GM18502 (cell line): Measurements from ENCODE around the gene LAT.
"Not testable (repeated sequence)": the region's sequence is repeated elsewhere in the genome, so short reads cannot be mapped to it uniquely, and the experiment has no call there.

Experiments
- ATAC-seq: cut with Tn5 transposase; IDR thresholded peaks from one replicate; pipeline ENCODE4 v1.9.1; 2021; ENCODE audit warnings: mild to moderate bottlenecking; ENCODE audit not compliant: unreplicated experiment, poor library complexity

The LAT gene

GRCh38 chr16:29004496-29005139 is 19.8 kb downstream of the LAT start:
- ATAC-seq = not testable (repeated sequence)

DNA sequence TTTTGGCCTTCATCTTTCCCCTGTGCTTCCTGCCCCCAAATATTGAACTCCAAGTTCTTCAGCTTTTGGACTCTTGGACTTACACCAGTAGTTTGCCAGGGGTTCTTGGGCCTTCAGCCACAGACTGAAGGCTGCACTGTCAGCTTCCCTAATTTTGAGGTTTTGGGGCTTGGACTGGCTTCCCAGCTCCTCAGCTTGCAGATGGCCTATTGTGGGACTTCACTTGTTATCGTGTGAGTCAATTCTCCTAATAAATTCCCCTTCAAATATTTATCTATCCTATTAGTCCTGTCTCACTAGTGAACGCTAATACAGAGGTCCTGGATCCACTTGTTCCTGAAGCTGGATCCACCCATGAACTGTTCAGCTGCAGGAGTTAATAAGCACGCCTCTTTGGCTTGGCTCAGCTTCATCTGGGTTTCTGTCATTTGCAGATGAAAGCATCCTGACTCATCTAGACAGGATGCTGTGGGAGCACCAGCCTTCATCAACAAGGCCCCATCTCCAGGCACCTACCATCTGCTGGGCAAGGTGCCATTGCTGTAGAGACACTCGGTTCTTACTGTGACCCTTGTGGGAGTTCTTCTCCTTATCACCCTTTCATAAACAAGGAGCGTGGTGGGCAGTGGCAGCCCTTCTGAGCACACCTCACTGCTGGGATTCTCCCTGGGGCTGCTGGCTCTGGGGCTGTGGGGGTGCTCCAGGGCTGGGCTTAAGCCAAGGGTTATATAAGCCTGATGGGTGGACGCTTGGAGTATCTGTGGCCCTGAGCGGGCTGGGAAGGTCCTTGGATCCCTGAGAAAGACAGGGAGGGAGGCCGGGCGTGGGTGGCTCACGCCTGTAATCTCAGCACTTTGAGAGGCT is 23.1 kb downstream of the LAT start:
- ATAC-seq = no peak

DNA sequence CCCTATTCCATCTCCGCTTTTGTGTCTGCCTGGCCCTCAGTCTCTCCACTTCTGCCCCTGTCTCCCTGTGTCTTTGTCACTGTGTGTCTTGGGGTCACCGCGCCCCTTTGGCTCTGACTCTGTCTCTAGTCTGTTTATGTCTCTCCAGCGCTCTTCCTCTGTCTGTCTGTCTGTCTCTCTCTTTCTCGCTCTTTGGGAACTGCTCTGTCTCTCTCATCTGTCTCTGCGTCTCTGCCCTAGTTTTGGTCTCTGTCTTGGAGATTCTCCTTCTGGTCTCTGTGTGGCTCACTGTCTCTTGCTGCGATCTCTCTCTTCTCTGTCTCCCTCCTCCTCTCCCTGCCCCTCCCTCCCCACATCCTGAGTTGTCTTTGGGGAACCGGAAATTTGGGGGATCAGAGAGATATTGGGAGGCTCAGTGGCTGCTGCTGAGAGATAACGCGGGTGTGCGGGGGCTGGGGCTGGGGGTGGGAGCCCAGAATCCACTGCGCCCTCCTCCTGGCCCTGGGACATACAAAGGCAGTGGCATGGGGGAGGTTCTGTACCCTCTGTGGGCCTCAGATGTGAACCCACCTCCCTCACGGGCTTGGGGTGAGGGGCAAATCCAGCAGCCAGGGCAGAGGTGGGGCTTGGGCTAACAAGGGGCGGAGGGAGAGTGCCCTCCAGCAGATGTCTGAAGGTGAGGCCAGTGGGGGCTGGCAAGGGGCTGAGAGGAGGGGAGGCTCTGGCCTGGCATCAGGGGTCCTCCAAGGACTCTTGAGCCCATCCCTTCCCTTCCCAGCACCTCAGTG is 24.4 kb downstream of the LAT start:
- ATAC-seq = no peak

GRCh38 chr16:29009838-29010166 is 24.9 kb downstream of the LAT start:
- no peak for ATAC-seq

- no peak for ATAC-seq
These were observed 26.3 kb downstream of the LAT start for GRCh38 chr16:29011112-29011511.

DNA sequence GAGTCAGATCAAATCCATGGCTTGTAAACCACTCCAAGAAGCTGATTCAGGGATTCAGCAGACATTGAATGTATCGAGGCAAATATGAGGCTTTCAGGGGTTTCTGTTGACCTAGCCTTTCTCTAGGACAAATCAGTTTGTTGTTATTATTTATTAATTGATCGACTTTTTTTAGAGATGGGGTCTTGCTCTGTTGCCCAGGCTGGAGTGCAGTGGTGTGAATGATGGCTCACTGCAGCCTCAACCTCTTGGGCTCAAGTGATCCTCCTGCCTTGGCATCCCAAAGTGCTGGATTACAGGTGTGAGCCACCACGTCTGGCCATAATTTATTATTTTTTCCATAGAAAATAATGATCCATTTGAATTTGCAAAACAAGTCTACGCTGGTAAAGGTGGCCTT is 27.0 kb downstream of the LAT start:
- no peak for ATAC-seq

DNA sequence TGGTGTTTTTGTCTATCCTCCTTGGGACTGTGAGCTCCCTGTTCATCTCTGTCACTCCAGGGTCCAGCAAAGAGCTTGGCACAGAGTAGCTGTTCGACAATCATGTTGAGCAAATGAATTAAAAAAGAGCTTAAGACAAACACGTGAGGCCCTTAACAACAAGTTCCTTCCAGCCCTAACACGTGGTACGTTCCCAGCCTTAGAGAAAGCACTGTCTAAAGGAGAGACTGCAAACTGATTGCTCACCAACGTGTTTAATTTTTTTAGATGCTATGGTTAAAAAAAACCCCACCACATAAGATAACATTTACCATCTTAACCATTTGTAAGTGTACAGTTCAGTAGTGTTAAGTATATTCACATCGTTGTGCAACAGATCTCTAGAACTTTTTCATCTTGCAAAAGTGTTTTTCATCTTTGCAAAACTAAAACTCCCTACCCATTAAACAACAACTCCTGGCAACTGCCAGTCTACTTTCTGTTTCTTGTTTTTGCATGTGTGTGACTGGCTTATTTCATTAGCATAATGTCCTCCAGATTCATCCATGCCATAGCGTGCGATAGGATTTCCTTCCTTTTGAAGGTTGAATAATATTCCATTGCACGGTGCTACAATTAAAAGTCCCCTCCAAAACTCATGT is 28.2 kb downstream of the LAT start:
- ATAC-seq = no peak

GRCh38 chr16:29014561-29015069 is 29.8 kb downstream of the LAT start:
- ATAC-seq = no peak

GRCh38 chr16:29022196-29022595 is 37.3 kb downstream of the LAT start:
- ATAC-seq = no peak

DNA sequence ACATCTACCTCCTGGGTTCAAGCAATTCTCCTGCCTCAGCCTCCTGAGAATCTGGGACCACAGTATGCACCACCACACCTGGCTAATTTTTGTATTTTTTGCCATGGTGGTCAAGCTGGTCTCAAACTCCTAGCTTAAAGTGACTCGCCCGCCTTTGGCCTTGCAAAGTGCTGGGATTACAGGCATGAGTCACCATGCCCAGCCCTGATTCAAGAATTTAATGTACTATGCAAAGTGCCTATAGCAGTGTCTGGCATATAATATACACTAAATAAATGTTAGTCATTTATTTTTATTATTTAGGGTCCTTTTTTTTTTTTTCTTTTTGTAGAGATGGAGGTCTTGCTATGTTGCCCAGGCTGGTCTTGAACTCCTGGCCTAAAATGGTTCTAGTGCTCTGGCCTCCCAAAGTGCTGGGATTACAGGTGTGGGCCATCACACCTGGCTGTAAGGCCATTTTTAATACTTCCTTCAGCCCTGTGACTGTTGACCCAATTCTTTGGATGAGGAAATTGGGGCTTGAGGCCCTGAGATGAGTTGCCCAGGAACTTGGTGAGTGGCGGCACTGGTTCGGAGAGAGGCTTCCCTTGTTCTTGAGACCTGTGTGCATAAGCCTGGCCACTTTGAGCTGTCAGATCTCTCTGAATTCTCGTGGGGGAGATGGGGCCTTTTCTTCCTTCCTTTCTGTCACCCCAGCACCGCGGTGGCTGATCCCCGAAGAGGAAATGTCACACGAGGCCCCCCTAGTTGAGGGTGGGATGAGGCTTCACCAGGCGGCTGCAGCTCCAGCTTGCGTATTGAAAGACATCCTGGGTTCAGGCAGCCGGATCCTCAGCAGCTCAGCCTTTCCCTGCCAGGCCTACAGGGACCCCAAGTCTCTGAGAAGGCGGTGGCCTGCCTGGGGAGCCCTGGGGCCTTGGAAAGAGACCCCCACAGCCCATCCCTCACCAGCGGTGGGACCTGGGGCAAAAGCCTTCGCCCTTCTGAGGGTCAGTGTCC is 38.7 kb downstream of the LAT start:
- no peak for ATAC-seq

DNA sequence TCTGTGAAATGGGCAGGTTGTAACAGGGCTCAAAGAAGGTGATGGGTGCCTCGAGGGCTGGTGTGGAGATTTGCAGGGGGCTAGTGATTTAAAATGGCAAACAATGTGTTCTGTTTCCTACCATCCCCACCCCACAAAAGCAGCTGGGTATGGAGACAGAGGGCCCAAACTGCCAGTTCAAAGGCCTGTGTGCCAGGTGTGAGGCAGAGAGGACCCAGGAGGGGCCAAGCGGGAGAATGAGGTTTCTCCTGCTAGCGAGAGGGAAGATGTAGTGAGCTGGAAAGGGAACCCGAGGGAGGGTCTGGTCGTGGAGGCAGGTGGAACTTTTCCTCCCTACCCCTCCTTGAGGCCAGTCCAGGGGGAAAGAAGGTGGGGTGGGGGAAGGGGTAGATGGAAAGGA is 39.4 kb downstream of the LAT start:
- ATAC-seq = no peak

- no peak for ATAC-seq
These were observed 40.4 kb downstream of the LAT start for GRCh38 chr16:29025218-29025617.

GRCh38 chr16:29025735-29026134 is 40.9 kb downstream of the LAT start:
- no peak for ATAC-seq

- ATAC-seq = no peak
These were observed 43.8 kb downstream of the LAT start for GRCh38 chr16:29028457-29029167.

DNA sequence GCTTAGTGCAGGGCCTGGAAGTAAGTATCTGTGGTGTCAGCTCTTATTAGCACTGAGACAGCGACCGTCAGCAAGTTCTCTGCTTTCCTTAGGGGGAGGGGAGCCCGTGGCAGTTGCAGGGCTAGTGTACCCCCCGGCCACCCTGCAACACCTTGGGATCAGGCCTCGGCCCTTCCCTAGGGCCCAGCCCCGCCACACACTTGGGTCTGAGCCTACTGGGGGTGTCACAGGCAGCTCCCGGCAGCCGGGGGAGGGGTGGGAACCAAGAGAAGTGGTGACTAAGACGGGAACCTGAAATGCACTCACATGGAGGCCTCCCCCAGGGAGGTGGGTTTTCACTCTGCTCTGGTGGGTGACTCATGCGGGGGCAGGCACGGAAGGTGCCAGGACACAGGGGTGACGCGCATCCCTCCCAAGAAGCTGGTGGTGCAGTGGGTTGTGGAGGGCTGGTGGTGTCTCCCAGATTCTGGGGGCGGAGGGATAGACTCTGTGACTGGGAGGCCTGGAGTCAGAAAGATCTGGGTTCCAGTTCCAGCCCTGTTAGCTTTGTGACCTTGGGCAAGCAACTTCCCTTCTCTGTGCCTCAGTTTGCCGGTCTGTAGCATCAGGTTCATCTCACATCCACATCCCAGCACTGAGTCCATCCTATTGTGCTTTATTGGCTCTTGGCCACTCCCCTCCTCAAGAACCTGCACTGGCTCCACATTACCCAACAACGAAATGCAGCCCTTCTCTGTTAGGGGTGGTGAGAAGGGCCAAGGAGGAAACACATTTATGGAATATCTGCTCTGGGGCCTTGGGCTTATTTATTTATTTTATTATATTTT is 44.5 kb downstream of the LAT start:
- peak; percentile 58 for ATAC-seq

DNA sequence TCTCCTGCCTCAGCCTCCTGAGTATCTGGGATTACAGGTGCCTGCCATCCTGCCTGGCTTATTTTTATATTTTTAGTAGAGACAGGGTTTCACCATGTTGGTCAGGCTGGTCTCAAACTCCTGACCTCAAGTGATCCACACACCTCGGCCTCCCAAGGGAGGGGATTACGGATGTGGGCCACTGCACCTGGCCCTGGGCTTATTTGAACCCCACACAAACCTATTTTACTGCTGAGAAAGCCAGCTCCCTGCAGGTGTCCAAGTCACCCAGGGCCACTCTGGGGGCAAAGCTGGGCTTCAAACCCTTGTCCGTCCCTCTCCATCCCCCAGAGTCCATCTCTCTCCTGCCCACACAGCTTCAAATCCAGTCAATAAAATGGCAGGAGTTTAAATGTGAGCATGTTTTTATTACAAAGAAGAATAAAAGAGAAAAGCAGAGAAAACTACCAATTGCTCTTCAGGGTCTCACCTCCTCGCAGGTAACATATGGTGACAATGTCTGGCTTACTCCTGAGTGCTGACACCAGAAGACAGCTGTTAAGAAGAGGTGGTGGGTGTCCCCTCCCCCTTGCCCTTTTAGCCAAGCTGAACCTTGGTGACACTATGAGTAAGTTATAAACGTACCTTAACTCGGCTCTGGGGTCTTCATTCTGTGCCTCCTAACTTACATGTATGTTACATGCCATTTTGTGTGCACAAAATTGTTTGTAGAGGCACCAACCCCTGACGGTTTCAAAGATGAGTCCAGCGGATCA is 45.4 kb downstream of the LAT start:
- no peak for ATAC-seq
